SK-N-SH (cell line): ENCODE data around the gene WNT4.

Experiments
- NFIC ChIP-seq: IDR thresholded peaks from 2 replicates; pipeline ENCODE4 v1.4.0; 2012; ENCODE audit warnings: borderline replicate concordance
- RAD21 ChIP-seq: IDR thresholded peaks from 2 replicates; pipeline ENCODE4 v1.6.1; 2012; ENCODE audit warnings: mild to moderate bottlenecking, low read length
- SMC3 ChIP-seq: IDR thresholded peaks from 2 replicates; pipeline ENCODE4 v1.6.1; 2012; ENCODE audit warnings: low read depth, low read length, improper control_type of control experiment
- TF ChIP-seq, protein P1 (sequence below): fragments of 200-600 bp; sonication (generic); IDR thresholded peaks from 2 replicates; pipeline ENCODE4 v1.6.1; 2017; ENCODE audit warnings: antibody characterized with exemption, mild to moderate bottlenecking, moderate library complexity

DNA sequence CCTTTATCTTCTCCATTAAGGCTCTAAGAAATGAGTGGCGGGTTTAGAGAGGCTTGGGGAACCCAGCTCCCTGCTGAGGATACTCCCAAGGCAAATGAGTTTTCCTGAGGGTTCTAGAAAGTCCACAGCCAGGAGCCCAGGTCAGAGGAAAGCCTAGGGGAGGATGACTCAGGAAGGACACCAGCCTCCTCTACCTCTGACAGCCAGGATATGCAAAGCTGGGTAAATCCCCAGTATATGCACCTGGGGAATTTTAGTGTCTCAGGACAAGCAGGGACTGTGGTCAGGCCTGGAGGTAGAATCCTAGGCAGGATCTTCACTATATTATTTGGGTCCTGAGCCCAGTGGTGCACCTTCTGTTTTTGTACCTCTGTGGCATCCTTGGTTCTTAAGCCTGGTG, 23.5 kb upstream of the WNT4 start:
- TF ChIP-seq, protein P1, sequence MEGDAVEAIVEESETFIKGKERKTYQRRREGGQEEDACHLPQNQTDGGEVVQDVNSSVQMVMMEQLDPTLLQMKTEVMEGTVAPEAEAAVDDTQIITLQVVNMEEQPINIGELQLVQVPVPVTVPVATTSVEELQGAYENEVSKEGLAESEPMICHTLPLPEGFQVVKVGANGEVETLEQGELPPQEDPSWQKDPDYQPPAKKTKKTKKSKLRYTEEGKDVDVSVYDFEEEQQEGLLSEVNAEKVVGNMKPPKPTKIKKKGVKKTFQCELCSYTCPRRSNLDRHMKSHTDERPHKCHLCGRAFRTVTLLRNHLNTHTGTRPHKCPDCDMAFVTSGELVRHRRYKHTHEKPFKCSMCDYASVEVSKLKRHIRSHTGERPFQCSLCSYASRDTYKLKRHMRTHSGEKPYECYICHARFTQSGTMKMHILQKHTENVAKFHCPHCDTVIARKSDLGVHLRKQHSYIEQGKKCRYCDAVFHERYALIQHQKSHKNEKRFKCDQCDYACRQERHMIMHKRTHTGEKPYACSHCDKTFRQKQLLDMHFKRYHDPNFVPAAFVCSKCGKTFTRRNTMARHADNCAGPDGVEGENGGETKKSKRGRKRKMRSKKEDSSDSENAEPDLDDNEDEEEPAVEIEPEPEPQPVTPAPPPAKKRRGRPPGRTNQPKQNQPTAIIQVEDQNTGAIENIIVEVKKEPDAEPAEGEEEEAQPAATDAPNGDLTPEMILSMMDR: no peak
- TF ChIP-seq RAD21 (no peak), NFIC (no peak), SMC3 (no peak)
